ENCODE results near the gene DDHD1. TPM values are rescaled to one million over a fixed set of nuclear protein-coding genes. Genes with fewer than 3 reads are reported as not detected.

DDHD1 gene
- total RNA-seq, 2 experiments from 2014 or later: 42.5 to 44.5 TPM

DNA sequence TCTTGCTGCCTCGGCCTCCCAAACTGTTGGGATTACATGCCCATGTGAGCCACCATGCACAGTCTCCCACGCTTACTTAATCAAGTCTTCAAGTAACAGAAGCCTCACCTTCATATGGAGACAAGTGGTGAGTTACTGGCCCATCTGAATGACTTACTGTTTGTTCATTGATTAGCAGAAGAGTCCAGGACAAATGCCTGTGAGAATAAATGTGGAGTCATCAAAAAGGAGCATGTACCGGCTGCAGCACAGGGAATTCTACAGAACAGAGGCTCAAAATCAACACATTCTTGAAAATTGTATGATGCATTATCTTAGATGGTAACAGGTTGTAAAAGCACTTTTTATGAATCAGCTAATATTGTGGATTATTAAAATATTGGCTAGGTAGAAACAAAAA is 129.8 kb downstream of the DDHD1 start:
- DNase-seq (no peak), ATAC-seq (ENCODE audit: poor library complexity) (no peak)
- Histone ChIP-seq H3K27me3 (ENCODE audit: control insufficient read depth in 1 of 2, insufficient read depth in 2 of 2, low read length in 2 of 2) (no peaks in the 10 kb centered on the region), H3K36me3 (ENCODE audit: insufficient read depth, low read length) (no peaks in the 10 kb centered on the region), H3K9me3 (ENCODE audit: control insufficient read depth in 1 of 2, insufficient read depth in 1 of 2, low read length in 2 of 2) (no peaks in the 10 kb centered on the region), H3K27ac (ENCODE audit: low read depth in 1 of 2, low read length in 2 of 2) (no peak overlapping the region), H3K4me1 (ENCODE audit: insufficient read depth, low read length) (no peaks in the 10 kb centered on the region), H3K4me3 (ENCODE audit: low read length) (no peak overlapping the region)
- CTCF ChIA-PET: no interaction called here
- Mint-ChIP-seq H3K4me3 (no peak overlapping the region), H3K4me1 (ENCODE audit: low read depth) (peaks cover 6% of the 10 kb centered on the region), H3K27ac (no peak overlapping the region), H3K27me3 (peaks cover 13% of the 10 kb centered on the region), H3K36me3 (ENCODE audit: low read depth) (no peaks in the 10 kb centered on the region), H3K9me3 (peaks cover 2% of the 10 kb centered on the region)
- intact Hi-C loops (cut with DNase I, micrococcal nuclease): no loop called here
- TF ChIP-seq, protein P1, sequence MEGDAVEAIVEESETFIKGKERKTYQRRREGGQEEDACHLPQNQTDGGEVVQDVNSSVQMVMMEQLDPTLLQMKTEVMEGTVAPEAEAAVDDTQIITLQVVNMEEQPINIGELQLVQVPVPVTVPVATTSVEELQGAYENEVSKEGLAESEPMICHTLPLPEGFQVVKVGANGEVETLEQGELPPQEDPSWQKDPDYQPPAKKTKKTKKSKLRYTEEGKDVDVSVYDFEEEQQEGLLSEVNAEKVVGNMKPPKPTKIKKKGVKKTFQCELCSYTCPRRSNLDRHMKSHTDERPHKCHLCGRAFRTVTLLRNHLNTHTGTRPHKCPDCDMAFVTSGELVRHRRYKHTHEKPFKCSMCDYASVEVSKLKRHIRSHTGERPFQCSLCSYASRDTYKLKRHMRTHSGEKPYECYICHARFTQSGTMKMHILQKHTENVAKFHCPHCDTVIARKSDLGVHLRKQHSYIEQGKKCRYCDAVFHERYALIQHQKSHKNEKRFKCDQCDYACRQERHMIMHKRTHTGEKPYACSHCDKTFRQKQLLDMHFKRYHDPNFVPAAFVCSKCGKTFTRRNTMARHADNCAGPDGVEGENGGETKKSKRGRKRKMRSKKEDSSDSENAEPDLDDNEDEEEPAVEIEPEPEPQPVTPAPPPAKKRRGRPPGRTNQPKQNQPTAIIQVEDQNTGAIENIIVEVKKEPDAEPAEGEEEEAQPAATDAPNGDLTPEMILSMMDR (IDR thresholded peaks at IDR 0.05): no peak
- POLR2A ChIA-PET: no interaction called here

DNA sequence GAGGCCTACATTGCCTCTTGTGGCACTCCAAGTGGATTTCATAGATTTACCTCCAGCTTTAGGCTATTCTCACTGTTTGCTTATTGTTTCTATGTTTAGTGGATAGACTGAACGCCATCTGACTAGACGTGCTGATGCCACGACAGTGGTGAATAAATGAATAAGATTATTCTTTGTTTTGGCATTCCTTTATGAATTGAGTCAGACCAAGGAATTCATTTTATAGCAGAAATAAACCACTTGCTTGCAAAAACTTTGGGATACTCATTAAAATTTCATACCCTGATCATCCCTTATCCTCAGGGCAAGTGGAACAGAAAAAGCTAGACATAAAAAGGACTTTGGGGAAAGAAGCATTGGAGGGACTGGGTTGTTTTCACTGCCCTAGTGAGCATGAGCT is 130.5 kb downstream of the DDHD1 start:
- H3K27me3 ChIP-seq (ENCODE audit: control insufficient read depth in 1 of 2, insufficient read depth in 2 of 2, low read length in 2 of 2): no peaks in the 10 kb centered on the region
- Mint-ChIP-seq H3K4me3 (no peak overlapping the region), H3K9me3 (peaks cover under 1% of the 10 kb centered on the region), H3K27ac (no peak overlapping the region), H3K36me3 (ENCODE audit: low read depth) (no peaks in the 10 kb centered on the region), H3K4me1 (ENCODE audit: low read depth) (peaks cover 2% of the 10 kb centered on the region), H3K27me3 (peaks cover 13% of the 10 kb centered on the region)
- no peak for DNase-seq
- intact Hi-C loops (cut with DNase I, micrococcal nuclease): no loop called here
- no peaks in the 10 kb centered on the region for H3K9me3 ChIP-seq (ENCODE audit: control insufficient read depth in 1 of 2, insufficient read depth in 1 of 2, low read length in 2 of 2)
- no peak overlapping the region for H3K27ac ChIP-seq (ENCODE audit: low read depth in 1 of 2, low read length in 2 of 2)
- ChIA-PET POLR2A (no interaction called here), CTCF (no interaction called here)
- H3K4me3 ChIP-seq (ENCODE audit: low read length): no peak overlapping the region
- no peaks in the 10 kb centered on the region for H3K36me3 ChIP-seq (ENCODE audit: insufficient read depth, low read length)
- H3K4me1 ChIP-seq (ENCODE audit: insufficient read depth, low read length): no peaks in the 10 kb centered on the region
- TF ChIP-seq, protein P1 (IDR thresholded peaks at IDR 0.05): no peak
- ATAC-seq (ENCODE audit: poor library complexity): no peak

DNA sequence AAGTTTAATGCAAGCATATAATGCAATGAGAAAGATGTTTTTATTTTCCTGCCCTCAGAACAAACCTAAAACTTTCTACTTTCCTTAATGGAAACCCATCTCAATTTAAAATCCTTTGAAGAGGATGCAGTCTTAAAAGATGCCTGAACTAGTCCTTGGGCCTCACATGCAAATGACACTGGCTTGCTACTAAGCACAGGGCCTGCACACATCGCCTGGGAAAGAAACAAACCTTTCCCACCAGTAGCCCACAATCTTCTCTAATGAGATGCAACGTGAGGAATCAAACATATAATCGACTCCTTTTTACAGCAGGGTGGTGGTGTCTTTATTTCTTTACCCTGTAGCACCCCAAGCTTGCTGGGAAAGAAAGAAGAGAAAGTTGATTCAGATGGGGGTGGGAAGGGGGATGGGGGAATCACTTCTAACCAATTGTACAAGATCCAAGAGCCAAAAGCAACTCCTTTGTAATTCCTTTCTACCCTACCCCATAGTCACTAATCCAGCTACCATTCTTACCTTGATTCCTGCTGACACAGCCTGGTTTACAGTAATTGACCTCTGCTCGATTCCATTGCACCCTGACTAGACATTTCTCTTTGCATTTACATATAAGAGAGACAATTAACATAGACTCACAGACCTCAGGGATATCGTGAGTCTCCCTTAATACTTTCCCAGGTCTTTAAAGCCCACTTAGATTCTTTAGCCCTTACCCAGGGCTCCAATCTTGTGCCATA is 132.8 kb downstream of the DDHD1 start:
- no peaks in the 10 kb centered on the region for H3K36me3 Mint-ChIP-seq (ENCODE audit: low read depth)
- DNase-seq (no peak), ATAC-seq (ENCODE audit: poor library complexity) (no peak)
- ChIA-PET CTCF (interaction anchor here (0.6 kb wide), 1 partner anchor 40 kb away, joined by 4 read pairs; no protein-coding TSS in a partner anchor), POLR2A (no interaction called here)
- no peaks in the 10 kb centered on the region for H3K9me3 Mint-ChIP-seq
- no peak overlapping the region for H3K27ac Mint-ChIP-seq
- no peaks in the 10 kb centered on the region for H3K4me1 ChIP-seq (ENCODE audit: insufficient read depth, low read length)
- H3K4me1 Mint-ChIP-seq (ENCODE audit: low read depth): no peaks in the 10 kb centered on the region
- TF ChIP-seq, protein P1 (IDR thresholded peaks at IDR 0.05): no peak
- H3K27ac ChIP-seq (ENCODE audit: low read depth in 1 of 2, low read length in 2 of 2): no peak overlapping the region
- H3K36me3 ChIP-seq (ENCODE audit: insufficient read depth, low read length): no peaks in the 10 kb centered on the region
- H3K4me3 ChIP-seq (ENCODE audit: low read length): no peak overlapping the region
- H3K4me3 Mint-ChIP-seq: no peak overlapping the region
- peaks cover 13% of the 10 kb centered on the region for H3K27me3 Mint-ChIP-seq
- no peaks in the 10 kb centered on the region for H3K9me3 ChIP-seq (ENCODE audit: control insufficient read depth in 1 of 2, insufficient read depth in 1 of 2, low read length in 2 of 2)
- no peaks in the 10 kb centered on the region for H3K27me3 ChIP-seq (ENCODE audit: control insufficient read depth in 1 of 2, insufficient read depth in 2 of 2, low read length in 2 of 2)
- intact Hi-C loops (cut with DNase I, micrococcal nuclease): no loop called here
